ENCODE measurements around the gene TTBK2.

TTBK2 gene

DNA sequence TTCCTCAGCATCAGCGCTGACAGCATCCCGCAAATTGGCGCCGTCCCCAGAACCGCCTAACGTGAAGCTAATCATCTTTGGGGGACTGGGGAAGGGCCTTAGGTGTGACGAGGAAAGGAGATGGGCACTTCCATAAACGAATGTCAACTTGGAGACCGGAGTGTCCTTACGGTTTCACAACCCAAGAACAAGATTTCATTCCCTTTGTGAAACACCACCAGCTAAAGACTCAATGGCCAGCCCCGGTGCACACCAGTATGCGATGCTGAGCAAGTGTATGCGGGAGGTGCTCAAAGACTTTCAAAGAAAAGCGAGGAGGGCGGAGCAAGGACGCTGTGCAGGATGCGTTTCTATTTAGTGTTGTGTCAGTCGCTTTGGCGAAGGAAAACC is 759 bp upstream of the TTBK2 start:
- no peak overlapping the region for H2BK15ac ChIP-seq (ENCODE audit: low read depth, poor library complexity, severe bottlenecking)
- H2AK5ac ChIP-seq (ENCODE audit: low read length, severe bottlenecking): no peak overlapping the region
- no peak overlapping the region for H3K23ac ChIP-seq (ENCODE audit: low read length in 2 of 2)
- H3K79me1 ChIP-seq (replicated peaks; ENCODE audit: low read length, poor library complexity, severe bottlenecking): peaks cover 1% of the 10 kb centered on the region
- no peak overlapping the region for H2BK120ac ChIP-seq (ENCODE audit: low read depth, low read length)
- H3K4me2 ChIP-seq (ENCODE audit: low read length, poor library complexity, severe bottlenecking): peak overlapping the region; percentile 66
- no peak overlapping the region for H2BK5ac ChIP-seq (ENCODE audit: low read depth, low read length, poor library complexity, severe bottlenecking)
- no peak overlapping the region for H4K91ac ChIP-seq (ENCODE audit: low read length)
- H3K4me1 ChIP-seq (ENCODE audit: control insufficient read depth, insufficient read depth, low read depth, low read length): peaks cover 3% of the 10 kb centered on the region
- H3K9me3 ChIP-seq (ENCODE audit: control insufficient read depth, low read length): no peaks in the 10 kb centered on the region
- DNase-seq: peak; percentile 24
- peak overlapping the region; percentile 91 for H2AFZ ChIP-seq (ENCODE audit: low read depth, low read length)
- WGBS: 26% methylated on average over 19 of the region's 19 CpGs
- no peak overlapping the region for H3K4ac ChIP-seq (ENCODE audit: low read depth in 1 of 2, low read length in 2 of 2)
- H3K36me3 ChIP-seq (ENCODE audit: control insufficient read depth in 1 of 2, insufficient read depth in 2 of 2, low read depth in 1 of 2, low read length in 2 of 2): no peaks in the 10 kb centered on the region
- peak overlapping the region in 1 of 2 experiments; percentile 7 for H2BK12ac ChIP-seq (ENCODE audit: low read length in 2 of 2)
- peak overlapping the region; percentile 96 for H4K8ac ChIP-seq (ENCODE audit: low read length)
- peak overlapping the region in 1 of 2 experiments; percentile 25 for H3K18ac ChIP-seq (ENCODE audit: low read depth in 1 of 2, low read length in 2 of 2)
- H3K4me3 ChIP-seq (ENCODE audit: insufficient read depth in 1 of 2, low read depth in 1 of 2, low read length in 2 of 2): peak overlapping the region; percentile 39 to 90
- H3K9ac ChIP-seq (ENCODE audit: low read length): peak overlapping the region; percentile 80
- H3K27me3 ChIP-seq (ENCODE audit: control insufficient read depth in 1 of 2, insufficient read depth in 1 of 2, low read length in 2 of 2): no peaks in the 10 kb centered on the region
- no peak overlapping the region for H3K27ac ChIP-seq (ENCODE audit: low read length, poor library complexity, severe bottlenecking)
- H3K14ac ChIP-seq (ENCODE audit: low read length in 2 of 2): no peak overlapping the region

DNA sequence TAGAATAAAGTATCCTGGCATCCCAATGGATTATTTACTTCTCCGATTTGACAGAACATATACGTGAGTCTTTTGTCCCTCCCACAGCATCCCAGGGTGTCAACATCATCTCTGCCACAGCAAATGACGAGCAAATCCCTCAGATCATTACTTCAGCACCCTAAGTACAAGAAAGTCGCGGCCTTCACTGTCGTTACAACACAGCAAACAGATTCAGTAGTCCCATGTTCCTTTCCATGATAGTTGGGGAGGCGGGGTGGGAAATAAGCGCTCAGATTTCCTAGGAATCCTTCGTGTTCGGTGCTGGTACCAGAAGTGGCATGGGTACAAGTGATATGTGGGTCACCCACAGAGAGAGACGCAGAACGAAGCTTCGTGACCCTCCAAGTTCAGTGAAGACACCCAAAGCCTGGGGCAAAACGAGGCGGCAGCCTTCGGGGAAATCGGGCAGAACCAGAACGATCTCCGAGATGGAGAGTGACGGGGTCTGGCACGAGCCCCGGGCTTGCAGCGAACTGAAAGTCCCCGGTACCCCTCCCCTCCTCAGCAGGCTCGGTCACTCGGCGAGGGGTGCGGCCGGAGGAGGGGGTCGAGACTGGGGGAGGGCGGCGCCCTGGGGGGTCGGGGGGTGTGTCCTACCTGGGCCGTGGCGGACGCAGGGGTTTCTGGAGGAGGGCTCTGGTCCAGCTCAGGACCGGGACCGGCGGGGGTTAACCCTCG is 619 bp downstream of the TTBK2 start:
- Histone ChIP-seq H2BK12ac (ENCODE audit: low read length in 2 of 2) (peak overlapping the region in 1 of 2 experiments; percentile 34), H2BK15ac (ENCODE audit: low read depth, poor library complexity, severe bottlenecking) (no peak overlapping the region), H2BK5ac (ENCODE audit: low read depth, low read length, poor library complexity, severe bottlenecking) (peak overlapping the region; percentile 66), H3K4me3 (ENCODE audit: insufficient read depth in 1 of 2, low read depth in 1 of 2, low read length in 2 of 2) (peak overlapping the region; percentile 87 to 90), H3K27me3 (ENCODE audit: control insufficient read depth in 1 of 2, insufficient read depth in 1 of 2, low read length in 2 of 2) (no peaks in the 10 kb centered on the region), H4K8ac (ENCODE audit: low read length) (peak overlapping the region; percentile 80), H3K79me1 (replicated peaks; ENCODE audit: low read length, poor library complexity, severe bottlenecking) (peaks cover 6% of the 10 kb centered on the region), H3K14ac (ENCODE audit: low read length in 2 of 2) (peak overlapping the region in 1 of 2 experiments; percentile 77), H3K36me3 (ENCODE audit: control insufficient read depth in 1 of 2, insufficient read depth in 2 of 2, low read depth in 1 of 2, low read length in 2 of 2) (no peaks in the 10 kb centered on the region), H4K91ac (ENCODE audit: low read length) (no peak overlapping the region), H3K9me3 (ENCODE audit: control insufficient read depth, low read length) (no peaks in the 10 kb centered on the region), H2AFZ (ENCODE audit: low read depth, low read length) (peak overlapping the region; percentile 77), H3K4ac (ENCODE audit: low read depth in 1 of 2, low read length in 2 of 2) (peak overlapping the region in 1 of 2 experiments; percentile 17), H3K18ac (ENCODE audit: low read depth in 1 of 2, low read length in 2 of 2) (peak overlapping the region in 1 of 2 experiments; percentile 93), H3K23ac (ENCODE audit: low read length in 2 of 2) (peak overlapping the region in 1 of 2 experiments; percentile 85), H2AK5ac (ENCODE audit: low read length, severe bottlenecking) (no peak overlapping the region), H3K4me2 (ENCODE audit: low read length, poor library complexity, severe bottlenecking) (peak overlapping the region; percentile 44), H3K9ac (ENCODE audit: low read length) (peak overlapping the region; percentile 85), H3K4me1 (ENCODE audit: control insufficient read depth, insufficient read depth, low read depth, low read length) (peaks cover 3% of the 10 kb centered on the region), H2BK120ac (ENCODE audit: low read depth, low read length) (no peak overlapping the region), H3K27ac (ENCODE audit: low read length, poor library complexity, severe bottlenecking) (peak overlapping the region; percentile 44)
- DNase-seq: peak; percentile 79
- WGBS: under 1% methylated on average over 17 of the region's 40 CpGs

DNA sequence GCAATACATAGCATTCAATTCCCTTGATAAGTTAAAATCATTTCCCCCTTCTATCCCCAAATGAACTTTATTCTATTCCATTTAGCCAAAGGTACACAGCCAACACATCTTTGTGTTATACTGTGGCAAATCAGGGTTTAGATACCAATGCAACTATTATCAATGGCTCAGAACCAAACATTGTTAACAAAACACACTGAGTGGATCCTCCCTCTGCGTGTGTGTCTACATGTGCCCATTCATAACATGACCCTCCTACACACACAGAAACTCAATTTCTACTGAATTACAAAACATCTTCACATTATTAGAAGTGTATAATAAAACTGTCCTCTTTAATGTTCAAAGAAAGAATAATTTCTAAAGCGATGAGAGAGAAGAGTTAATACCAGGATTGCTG is 1.3 kb downstream of the TTBK2 start:
- Histone ChIP-seq H2BK5ac (ENCODE audit: low read depth, low read length, poor library complexity, severe bottlenecking) (no peak overlapping the region), H3K79me1 (replicated peaks; ENCODE audit: low read length, poor library complexity, severe bottlenecking) (peaks cover 7% of the 10 kb centered on the region), H3K36me3 (ENCODE audit: control insufficient read depth in 1 of 2, insufficient read depth in 2 of 2, low read depth in 1 of 2, low read length in 2 of 2) (no peaks in the 10 kb centered on the region), H3K4me2 (ENCODE audit: low read length, poor library complexity, severe bottlenecking) (peak overlapping the region; percentile 53), H4K91ac (ENCODE audit: low read length) (no peak overlapping the region), H2AK5ac (ENCODE audit: low read length, severe bottlenecking) (no peak overlapping the region), H3K4ac (ENCODE audit: low read depth in 1 of 2, low read length in 2 of 2) (no peak overlapping the region), H3K27me3 (ENCODE audit: control insufficient read depth in 1 of 2, insufficient read depth in 1 of 2, low read length in 2 of 2) (no peaks in the 10 kb centered on the region), H3K4me3 (ENCODE audit: insufficient read depth in 1 of 2, low read depth in 1 of 2, low read length in 2 of 2) (peak overlapping the region in 1 of 2 experiments; percentile 90), H3K14ac (ENCODE audit: low read length in 2 of 2) (no peak overlapping the region), H4K8ac (ENCODE audit: low read length) (no peak overlapping the region), H2AFZ (ENCODE audit: low read depth, low read length) (no peak overlapping the region), H2BK15ac (ENCODE audit: low read depth, poor library complexity, severe bottlenecking) (no peak overlapping the region), H2BK120ac (ENCODE audit: low read depth, low read length) (no peak overlapping the region), H3K9ac (ENCODE audit: low read length) (peak overlapping the region; percentile 85), H2BK12ac (ENCODE audit: low read length in 2 of 2) (no peak overlapping the region), H3K4me1 (ENCODE audit: control insufficient read depth, insufficient read depth, low read depth, low read length) (peaks cover 3% of the 10 kb centered on the region), H3K23ac (ENCODE audit: low read length in 2 of 2) (no peak overlapping the region), H3K18ac (ENCODE audit: low read depth in 1 of 2, low read length in 2 of 2) (no peak overlapping the region), H3K27ac (ENCODE audit: low read length, poor library complexity, severe bottlenecking) (no peak overlapping the region), H3K9me3 (ENCODE audit: control insufficient read depth, low read length) (no peaks in the 10 kb centered on the region)
- no peak for DNase-seq
- WGBS: 59% methylated on average over 2 of the region's 2 CpGs

DNA sequence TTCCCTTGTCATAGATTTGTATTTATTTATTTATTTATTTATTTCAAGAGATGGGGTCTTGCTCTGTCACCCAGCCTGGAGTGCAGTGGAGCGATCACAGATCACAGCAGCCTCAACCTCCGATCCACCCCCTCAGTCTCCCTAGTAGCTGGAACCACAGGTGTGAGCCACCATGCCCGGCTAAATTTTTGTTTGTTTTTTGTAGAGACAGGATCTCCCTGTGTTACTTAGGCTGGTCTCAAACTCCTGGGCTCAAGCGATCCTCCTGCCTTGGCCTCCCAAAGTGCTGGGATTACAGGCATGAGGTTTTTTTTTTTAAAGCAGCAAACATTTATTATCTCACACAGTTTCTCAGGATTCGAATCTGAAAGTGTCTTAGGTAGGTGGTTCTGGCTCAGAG is 2.5 kb downstream of the TTBK2 start:
- 92% methylated on average over 2 of the region's 5 CpGs for WGBS

More for the DNA sequence above, 2.5 kb downstream of the TTBK2 start:
- Histone ChIP-seq H3K4ac (ENCODE audit: low read depth in 1 of 2, low read length in 2 of 2) (no peak overlapping the region), H3K14ac (ENCODE audit: low read length in 2 of 2) (no peak overlapping the region), H3K27ac (ENCODE audit: low read length, poor library complexity, severe bottlenecking) (no peak overlapping the region), H2BK120ac (ENCODE audit: low read depth, low read length) (no peak overlapping the region), H3K79me1 (replicated peaks; ENCODE audit: low read length, poor library complexity, severe bottlenecking) (peaks cover 8% of the 10 kb centered on the region), H3K4me3 (ENCODE audit: insufficient read depth in 1 of 2, low read depth in 1 of 2, low read length in 2 of 2) (no peak overlapping the region), H2BK5ac (ENCODE audit: low read depth, low read length, poor library complexity, severe bottlenecking) (no peak overlapping the region), H3K4me2 (ENCODE audit: low read length, poor library complexity, severe bottlenecking) (no peak overlapping the region), H3K27me3 (ENCODE audit: control insufficient read depth in 1 of 2, insufficient read depth in 1 of 2, low read length in 2 of 2) (no peaks in the 10 kb centered on the region), H2AFZ (ENCODE audit: low read depth, low read length) (no peak overlapping the region), H3K9me3 (ENCODE audit: control insufficient read depth, low read length) (no peaks in the 10 kb centered on the region), H2BK12ac (ENCODE audit: low read length in 2 of 2) (no peak overlapping the region), H3K23ac (ENCODE audit: low read length in 2 of 2) (no peak overlapping the region), H3K9ac (ENCODE audit: low read length) (no peak overlapping the region), H4K91ac (ENCODE audit: low read length) (no peak overlapping the region), H3K18ac (ENCODE audit: low read depth in 1 of 2, low read length in 2 of 2) (no peak overlapping the region), H3K36me3 (ENCODE audit: control insufficient read depth in 1 of 2, insufficient read depth in 2 of 2, low read depth in 1 of 2, low read length in 2 of 2) (no peaks in the 10 kb centered on the region), H2AK5ac (ENCODE audit: low read length, severe bottlenecking) (no peak overlapping the region), H2BK15ac (ENCODE audit: low read depth, poor library complexity, severe bottlenecking) (no peak overlapping the region), H4K8ac (ENCODE audit: low read length) (peak overlapping the region; percentile 56), H3K4me1 (ENCODE audit: control insufficient read depth, insufficient read depth, low read depth, low read length) (peaks cover 3% of the 10 kb centered on the region)
- DNase-seq: no peak

Data from mesenchymal stem cell (in vitro differentiated cells and primary cell).